GM18520 (cell line): ENCODE data around the gene PAQR3.

Source experiments
- ATAC-seq: cut with Tn5 transposase; IDR thresholded peaks from one replicate; pipeline ENCODE4 v1.9.1; 2021; ENCODE audit not compliant: unreplicated experiment

PAQR3 gene, protein sequence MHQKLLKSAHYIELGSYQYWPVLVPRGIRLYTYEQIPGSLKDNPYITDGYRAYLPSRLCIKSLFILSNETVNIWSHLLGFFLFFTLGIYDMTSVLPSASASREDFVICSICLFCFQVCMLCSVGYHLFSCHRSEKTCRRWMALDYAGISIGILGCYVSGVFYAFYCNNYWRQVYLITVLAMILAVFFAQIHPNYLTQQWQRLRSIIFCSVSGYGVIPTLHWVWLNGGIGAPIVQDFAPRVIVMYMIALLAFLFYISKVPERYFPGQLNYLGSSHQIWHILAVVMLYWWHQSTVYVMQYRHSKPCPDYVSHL

GRCh38 chr4:78938868-78939666, at the start of gene PAQR3:
TSS of gene PAQR3 (minus strand) at chr4:78939438. CDS start at chr4:78939224, 214 bp downstream.
- ATAC-seq = peak; percentile 96

GRCh38 chr4:78987683-78988082, 48.4 kb upstream of the PAQR3 start:
- ATAC-seq = no peak

GRCh38 chr4:78984593-78984992, 45.4 kb upstream of the PAQR3 start:
- no peak for ATAC-seq

GRCh38 chr4:78975865-78976264, 36.6 kb upstream of the PAQR3 start:
- no peak for ATAC-seq

DNA sequence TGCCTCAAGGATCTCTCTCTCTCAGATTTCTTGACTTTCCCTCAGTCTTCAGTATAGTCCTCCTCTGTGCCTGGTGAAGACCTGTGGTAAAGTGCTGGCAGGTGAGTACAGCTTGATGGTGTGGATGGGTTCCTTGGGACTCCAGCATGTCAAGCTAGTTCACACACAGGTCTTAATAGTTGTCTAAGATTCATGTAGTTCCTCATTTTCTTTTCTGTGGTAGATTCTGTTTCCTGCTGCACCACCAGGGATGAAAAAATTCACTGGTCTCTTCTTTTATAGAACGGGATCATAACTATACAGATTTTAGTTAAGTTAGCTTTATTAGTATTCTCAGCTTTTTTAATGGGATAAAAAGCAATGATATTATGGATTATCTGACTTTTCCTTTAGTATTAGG, 32.5 kb upstream of the PAQR3 start:
- ATAC-seq = no peak

DNA sequence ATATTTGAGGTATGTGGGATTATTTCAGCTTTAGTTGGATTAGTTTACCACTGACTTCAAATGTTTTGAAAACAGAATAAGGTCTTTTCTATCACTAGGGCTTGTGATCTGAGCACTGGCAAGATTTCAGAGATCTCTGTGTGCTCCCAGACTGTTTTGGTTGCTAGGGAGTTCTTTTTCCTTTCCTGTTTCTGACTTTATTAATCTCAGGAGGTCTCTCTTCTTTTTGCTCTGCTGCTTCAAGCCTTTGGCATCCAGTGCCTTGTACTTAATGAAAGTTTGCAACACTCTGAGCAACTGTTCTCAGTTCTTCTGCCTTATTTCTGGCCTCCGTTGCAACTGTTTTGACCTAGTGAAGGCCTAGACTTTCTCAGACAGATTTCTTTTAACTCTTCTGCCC, 32.1 kb upstream of the PAQR3 start:
- no peak for ATAC-seq

- ATAC-seq = no peak
Measured at GRCh38 chr4:78962597-78963115, 23.4 kb upstream of the PAQR3 start.

DNA sequence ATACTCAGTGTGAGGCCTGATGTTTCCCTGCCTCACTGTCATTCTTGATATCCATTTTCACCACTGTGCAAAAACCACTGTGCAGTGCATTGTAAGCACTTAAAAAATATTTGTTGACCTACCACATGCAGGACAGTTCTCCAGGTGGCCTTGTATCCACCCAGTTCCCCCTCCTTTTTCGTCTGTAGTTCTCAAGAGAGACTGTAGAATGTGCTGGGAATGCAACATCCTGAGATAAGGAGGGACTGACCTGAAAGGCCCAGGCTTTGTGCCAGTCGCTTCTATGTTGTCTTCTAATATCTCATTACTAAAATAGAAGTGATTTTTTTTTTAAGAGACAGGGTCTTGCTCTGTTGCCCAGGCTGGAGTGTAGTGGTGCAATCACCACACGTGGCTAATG, 21.7 kb upstream of the PAQR3 start:
- no peak for ATAC-seq

GRCh38 chr4:78956975-78957374, 17.7 kb upstream of the PAQR3 start:
- no peak for ATAC-seq

DNA sequence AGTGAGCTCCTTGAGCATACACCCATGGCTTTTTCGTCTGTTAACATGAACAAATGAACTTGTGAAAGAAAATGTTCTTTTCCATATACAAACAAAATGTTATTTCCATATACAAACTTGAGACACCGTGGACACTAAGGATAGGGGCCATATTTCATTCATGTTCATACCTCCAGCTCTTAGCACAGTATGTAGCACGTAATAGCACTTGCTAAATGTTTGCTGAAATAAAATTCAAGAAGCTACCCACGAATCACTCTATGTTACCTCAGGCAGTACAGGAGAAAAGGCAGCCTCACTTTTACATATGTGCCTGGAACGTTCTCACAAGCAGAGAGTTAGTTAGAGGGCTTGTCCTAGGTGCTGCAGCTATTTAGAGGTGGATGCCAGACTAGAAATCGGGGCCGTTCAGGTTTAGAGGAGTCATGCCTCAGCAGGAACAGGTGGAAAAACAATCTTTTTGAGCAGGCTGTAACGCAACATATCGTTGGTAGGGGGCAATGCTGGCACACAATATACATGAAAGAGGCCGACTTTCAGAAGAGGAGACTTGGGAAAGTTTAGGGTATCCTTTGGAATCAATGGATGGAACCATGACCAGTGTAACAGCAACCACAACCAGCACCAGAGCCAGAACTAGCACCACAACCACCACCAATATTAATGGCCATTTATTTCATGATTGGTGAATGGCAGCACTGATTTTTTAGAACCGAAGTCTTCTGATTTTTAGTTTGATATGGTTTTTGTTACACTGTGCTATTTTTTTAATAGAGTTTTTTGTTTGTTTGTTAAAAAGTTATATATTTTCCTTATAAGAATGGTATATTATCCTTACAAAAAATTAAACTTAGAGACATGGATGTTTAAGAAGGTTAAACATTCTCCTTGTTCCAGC, 14.8 kb upstream of the PAQR3 start:
- no peak for ATAC-seq

DNA sequence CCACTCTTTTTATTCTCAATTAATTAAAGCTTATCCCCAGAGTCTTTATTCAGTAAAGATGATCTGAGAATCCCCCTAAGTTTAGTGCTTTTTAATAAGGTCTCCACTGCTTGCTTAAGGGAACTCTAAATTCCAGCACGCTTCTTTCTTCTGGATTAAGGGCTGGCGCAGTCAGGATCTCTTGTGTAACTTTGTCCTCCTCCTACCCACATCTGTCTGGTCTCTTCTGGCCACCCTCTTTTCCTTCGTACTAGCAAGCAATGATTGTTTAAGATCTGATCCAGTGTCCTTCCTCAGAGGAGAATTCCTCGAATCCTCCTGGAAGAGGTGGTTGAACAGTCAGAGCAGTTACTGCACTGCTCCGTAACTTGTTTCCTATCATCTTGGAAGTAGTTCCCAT, 14.0 kb upstream of the PAQR3 start:
- ATAC-seq = no peak

- ATAC-seq = peak; percentile 59
Measured at GRCh38 chr4:78951862-78952472, 12.7 kb upstream of the PAQR3 start.

GRCh38 chr4:78949735-78950134, 10.5 kb upstream of the PAQR3 start:
- no peak for ATAC-seq

- ATAC-seq = no peak
Measured at GRCh38 chr4:78945651-78946179, 6.5 kb upstream of the PAQR3 start.

GRCh38 chr4:78944381-78944780, 5.1 kb upstream of the PAQR3 start:
- no peak for ATAC-seq

DNA sequence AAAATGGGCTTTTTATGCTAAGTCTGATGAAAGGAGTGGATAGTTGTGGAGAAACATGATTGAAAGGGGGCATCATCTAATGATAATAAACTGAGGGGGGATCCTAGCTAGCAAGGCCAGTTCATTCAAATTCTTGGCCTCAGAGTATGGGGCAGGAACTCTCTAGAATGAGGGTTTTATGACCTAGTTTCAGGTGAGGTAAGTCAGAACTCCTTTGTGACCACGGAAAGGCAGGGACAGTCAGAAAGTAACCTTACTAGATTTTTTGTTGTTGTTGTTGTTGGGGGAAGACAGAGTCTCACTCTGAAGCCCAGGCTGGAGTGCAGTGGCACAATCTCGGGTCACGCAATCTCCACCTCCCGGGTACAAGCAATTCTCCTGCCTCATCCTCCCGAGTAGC, 1.5 kb upstream of the PAQR3 start:
- no peak for ATAC-seq

DNA sequence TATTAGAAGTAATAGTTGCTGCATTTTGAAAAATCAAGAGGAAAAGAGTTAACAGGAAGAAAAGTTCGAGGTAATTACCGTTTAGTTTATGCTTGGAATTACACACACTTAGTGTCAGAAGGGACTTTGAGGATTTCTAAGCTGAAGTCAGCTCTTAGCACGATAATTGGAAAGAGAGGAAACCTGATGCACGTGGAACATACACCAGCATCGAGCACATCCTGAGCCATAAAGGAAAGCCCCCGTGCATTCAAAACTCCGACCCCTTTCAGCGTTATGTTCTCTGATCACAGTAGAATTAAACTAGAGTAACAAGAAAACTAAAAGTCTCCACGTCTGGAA, 400 bp upstream of the PAQR3 start:
- ATAC-seq = peak; percentile 8

- no peak for ATAC-seq
Measured at GRCh38 chr4:78938474-78938867, 767 bp downstream of the PAQR3 start.

DNA sequence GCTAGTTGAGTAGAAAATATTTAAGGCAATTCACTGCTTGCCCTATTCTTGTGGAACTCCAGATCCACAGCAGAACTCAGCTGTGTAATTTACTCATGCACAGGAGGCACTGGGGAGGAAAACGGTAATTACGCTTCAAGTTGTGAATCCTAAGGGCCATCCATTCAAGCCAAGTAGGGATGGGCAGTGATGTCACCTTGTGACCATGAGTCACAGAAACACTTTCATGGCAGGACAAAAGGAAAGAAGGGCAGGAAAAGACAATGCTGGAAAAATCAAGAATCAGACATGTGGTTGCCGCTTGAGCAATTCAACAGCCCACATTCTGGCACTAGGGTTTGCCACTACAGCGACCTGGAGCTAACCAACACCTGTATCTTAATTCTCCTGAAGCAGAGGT, 1.4 kb downstream of the PAQR3 start:
- ATAC-seq = no peak

DNA sequence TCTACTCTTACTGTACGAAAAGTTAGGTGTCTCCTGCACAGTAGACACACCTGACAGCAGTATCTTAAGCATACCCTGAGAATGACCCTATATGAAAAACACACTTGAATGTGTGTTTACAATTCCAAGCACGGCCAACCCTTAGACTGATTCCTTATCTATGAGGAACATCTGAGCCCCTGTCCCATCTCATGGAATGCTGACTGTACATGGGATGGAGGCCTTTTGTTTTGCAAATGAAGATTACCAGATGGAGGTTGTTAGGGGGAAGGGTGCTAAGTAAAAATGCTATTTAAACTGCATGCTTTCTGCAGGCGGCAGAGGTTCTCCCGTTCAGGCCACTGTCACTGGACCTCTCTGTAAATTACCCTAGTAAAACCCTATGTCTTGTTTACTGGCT, 2.2 kb downstream of the PAQR3 start:
- no peak for ATAC-seq
